Uterus (tissue), 4 donors: Measurements from ENCODE around the gene CDC34. TPM values are rescaled to one million over a fixed set of nuclear protein-coding genes. Genes with fewer than 3 reads are reported as not detected.
A peak's percentile ranks its signal among the peaks of the same experiment; 100 is the strongest.
"Not testable (repeated sequence)": the region's sequence is repeated elsewhere in the genome, so short reads cannot be mapped to it uniquely, and the experiment has no call there.

Experiments
- DNase-seq, 2 donors: peaks; one replicate each; pipeline ENCODE4 v3.0.0-alpha.2; 2019 to 2020
- H3K27ac ChIP-seq, 2 donors: fragments of 200-600 bp; sonication (generic); 1 replicate in 1 of 2; 2 replicates in 1 of 2; pipeline ENCODE4 v1.5.1; 2016 to 2018
- H3K27me3 ChIP-seq, 2 donors: fragments of 200-600 bp; sonication (generic); one replicate each; pipeline ENCODE4 v1.5.1; 2018 to 2019; ENCODE audit warnings: control low read depth in 1 of 2
- H3K36me3 ChIP-seq, 2 donors: fragments of 200-600 bp; sonication (generic); one replicate each; pipeline ENCODE4 v1.5.1; 2019; ENCODE audit warnings: control low read depth in 1 of 2
- H3K4me1 ChIP-seq, 2 donors: fragments of 200-600 bp; sonication (generic); one replicate each; pipeline ENCODE4 v1.5.1; 2018 to 2019; ENCODE audit warnings: control low read depth in 1 of 2
- H3K4me3 ChIP-seq, 2 donors: fragments of 200-600 bp; sonication (generic); 1 replicate in 1 of 2; 2 replicates in 1 of 2; pipeline ENCODE4 v1.5.1; 2018 to 2019; ENCODE audit warnings: mild to moderate bottlenecking in 1 of 2
- H3K9me3 ChIP-seq, 2 donors: fragments of 200-600 bp; sonication (generic); one replicate each; pipeline ENCODE4 v1.5.1; 2019; ENCODE audit warnings: control low read depth in 1 of 2
- CTCF ChIP-seq, 4 experiments: fragments of 200-600 bp in 2 of 4; fragments of 450-650 bp in 2 of 4; sonication (generic) in 2 of 4; IDR thresholded peaks; one replicate each; pipeline ENCODE4 v1.5.1; 2016 to 2019; ENCODE audit warnings: antibody characterized with exemption in 4 of 4, mild to moderate bottlenecking in 2 of 4, moderate library complexity in 1 of 4
- POLR2A ChIP-seq, 2 donors: fragments of 450-650 bp; IDR thresholded peaks; one replicate each; pipeline ENCODE4 v1.6.1; 2016; ENCODE audit warnings: antibody characterized with exemption in 2 of 2, mild to moderate bottlenecking in 1 of 2, moderate library complexity in 1 of 2
- intact Hi-C: fragments of 100-400 bp; cut with DNase I; formaldehyde crosslinking; loops from one replicate; pipeline ENCODE4 v1.15.1; 2023; ENCODE audit warnings: low total_unique reads
- total RNA-seq, 4 donors: library from RNA; depleted of rRNA in 3 of 4; stranded (reverse); fragments of >200 nt in 3 of 4; gene quantifications; one replicate each; pipeline versions ENCODE4 v1.1.0 to v1.2.4, GENCODE V29; 2014 to 2023
- donor health status: DM: yes; HTN: yes; CAD: no.

The CDC34 gene
- total RNA-seq, 4 donors from 2014 or later, result 44.4 to 459 (median 101) TPM

DNA sequence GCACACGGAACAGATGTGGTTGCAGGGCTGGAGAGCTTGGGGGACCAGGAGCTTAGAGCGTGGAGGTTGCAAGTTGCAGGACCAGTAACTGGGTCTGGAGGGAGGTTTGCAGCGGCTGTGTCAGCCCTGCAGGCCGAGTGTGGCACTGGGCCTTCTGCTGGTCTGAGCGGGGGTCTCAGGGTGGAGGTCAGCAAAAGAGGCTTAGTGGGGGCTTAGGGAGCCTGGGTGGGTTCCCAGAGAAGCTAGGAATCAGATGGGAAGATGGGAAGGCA, 52.3 kb downstream of the CDC34 start:
- Histone ChIP-seq H3K9me3 (no peaks in the 10 kb centered on the region), H3K4me1 (no peaks in the 10 kb centered on the region), H3K27ac (no peak overlapping the region), H3K4me3 (no peak overlapping the region), H3K27me3 (peaks cover 0 to 10% of the 10 kb centered on the region in 2 donors), H3K36me3 (no peaks in the 10 kb centered on the region)
- intact Hi-C loops, result no loop called here
- DNase-seq, result no peak
- TF ChIP-seq CTCF (IDR thresholded peaks at IDR 0.05) (no peak), POLR2A (IDR thresholded peaks at IDR 0.05) (no peak)

GRCh38 chr19:584240-585001, 52.9 kb downstream of the CDC34 start:
- Histone ChIP-seq H3K27me3 (peaks cover 0 to 15% of the 10 kb centered on the region in 2 donors), H3K36me3 (no peaks in the 10 kb centered on the region), H3K27ac (no peak overlapping the region), H3K4me3 (no peak overlapping the region), H3K9me3 (no peaks in the 10 kb centered on the region), H3K4me1 (peaks cover 0 to 4% of the 10 kb centered on the region in 2 donors)
- TF ChIP-seq POLR2A (IDR thresholded peaks at IDR 0.05) (no peak), CTCF (IDR thresholded peaks at IDR 0.05) (peak; percentile 52 to 72 (median 66))
- peak in 1 of 2 donors; percentile 45 for DNase-seq
- intact Hi-C loops, result no loop called here

- H3K36me3 ChIP-seq, intact Hi-C loops, H3K27ac ChIP-seq, H3K9me3 ChIP-seq, H3K4me1 ChIP-seq, DNase-seq, H3K4me3 ChIP-seq: not testable (repeated sequence)
- peaks cover 0 to 15% of the 10 kb centered on the region in 2 donors for H3K27me3 ChIP-seq
These were observed 53.6 kb downstream of the CDC34 start for GRCh38 chr19:585146-585545.

DNA sequence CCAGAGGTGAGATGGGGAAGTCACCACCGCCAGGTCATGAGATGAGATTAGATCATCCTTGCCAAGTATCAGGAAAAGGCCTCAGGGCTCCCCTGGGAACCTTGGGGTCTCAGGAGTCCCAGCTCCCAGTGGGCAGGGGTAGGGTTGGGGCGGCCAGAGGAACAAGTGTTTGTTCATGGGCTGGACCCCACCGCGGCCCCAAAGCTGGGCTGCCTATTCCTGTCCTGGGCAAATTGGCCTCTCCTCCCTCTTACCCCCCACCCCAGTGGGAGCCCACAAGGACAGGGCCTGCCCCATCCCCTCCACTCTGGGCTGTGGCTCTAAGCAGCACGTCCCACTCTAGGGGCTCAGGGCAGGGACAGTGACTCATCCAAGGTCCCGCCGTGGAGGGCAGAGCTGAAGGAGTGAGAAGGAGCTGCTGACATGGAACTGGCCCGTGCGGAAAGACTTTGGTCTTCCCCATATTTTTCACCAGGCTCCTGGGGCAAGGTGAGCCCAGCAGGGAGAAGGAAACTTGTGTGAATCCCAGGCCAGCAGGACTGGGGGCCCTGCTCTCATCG, 54.1 kb downstream of the CDC34 start:
- Histone ChIP-seq H3K27me3 (peaks cover under 1 to 15% of the 10 kb centered on the region in 2 donors), H3K36me3 (no peaks in the 10 kb centered on the region), H3K27ac (no peak overlapping the region)

GRCh38 chr19:588093-588740, 56.7 kb downstream of the CDC34 start:
- Histone ChIP-seq H3K9me3 (no peaks in the 10 kb centered on the region), H3K4me1 (peaks cover 0 to 14% of the 10 kb centered on the region in 2 donors), H3K36me3 (no peaks in the 10 kb centered on the region), H3K27ac (no peak overlapping the region), H3K27me3 (peaks cover 16 to 21% of the 10 kb centered on the region in 2 donors), H3K4me3 (no peak overlapping the region)
- TF ChIP-seq CTCF (IDR thresholded peaks at IDR 0.05), result no peak
- TF ChIP-seq POLR2A (IDR thresholded peaks at IDR 0.05), result no peak
- no peak for DNase-seq
- intact Hi-C loops, result no loop called here

More for the DNA sequence above, 54.1 kb downstream of the CDC34 start:
- Histone ChIP-seq H3K4me1 (peaks cover 0 to 10% of the 10 kb centered on the region in 2 donors), H3K9me3 (no peaks in the 10 kb centered on the region), H3K4me3 (no peak overlapping the region)
- intact Hi-C loops, result no loop called here
- TF ChIP-seq CTCF (IDR thresholded peaks at IDR 0.05), result no peak
- TF ChIP-seq POLR2A (IDR thresholded peaks at IDR 0.05), result no peak
- DNase-seq, result no peak
